Measurements from ENCODE around the gene PDK2.

DNA sequence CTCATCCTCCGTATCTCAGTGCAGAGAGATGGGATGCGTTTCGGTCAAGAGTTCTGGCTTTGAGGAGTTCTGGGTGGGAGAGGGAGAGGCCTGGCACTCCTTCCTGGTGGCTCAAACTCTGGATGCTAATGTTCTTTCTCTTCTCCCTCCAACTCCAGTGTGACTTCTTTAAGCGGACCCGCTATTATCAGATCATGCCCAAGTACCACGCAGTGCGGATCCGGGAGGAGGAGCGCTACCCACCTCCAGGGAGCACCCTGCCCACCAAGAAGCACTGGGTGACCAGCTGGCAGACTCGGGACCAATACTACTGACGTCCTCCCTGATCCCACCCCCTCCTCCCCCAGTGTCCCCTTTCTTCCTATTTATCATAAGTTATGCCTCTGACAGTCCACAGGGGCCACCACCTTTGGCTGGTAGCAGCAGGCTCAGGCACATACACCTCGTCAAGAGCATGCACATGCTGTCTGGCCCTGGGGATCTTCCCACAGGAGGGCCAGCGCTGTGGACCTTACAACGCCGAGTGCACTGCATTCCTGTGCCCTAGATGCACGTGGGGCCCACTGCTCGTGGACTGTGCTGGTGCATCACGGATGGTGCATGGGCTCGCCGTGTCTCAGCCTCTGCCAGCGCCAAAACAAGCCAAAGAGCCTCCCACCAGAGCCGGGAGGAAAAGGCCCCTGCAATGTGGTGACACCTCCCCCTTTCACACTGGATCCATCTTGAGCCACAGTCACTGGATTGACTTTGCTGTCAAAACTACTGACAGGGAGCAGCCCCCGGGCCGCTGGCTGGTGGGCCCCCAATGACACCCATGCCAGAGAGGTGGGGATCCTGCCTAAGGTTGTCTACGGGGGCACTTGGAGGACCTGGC is 6.0 kb upstream of the PDK2 start:
- no peak for TF ChIP-seq POLR2A (IDR thresholded peaks at IDR 0.05; ENCODE audit: low read length)
- no peak for TF ChIP-seq GATA1 (IDR thresholded peaks at IDR 0.05; ENCODE audit: low read depth, low read length)

Measured in erythroblast (primary cell).